Measurements from ENCODE around the gene LIAS. TPM values are rescaled to one million over a fixed set of nuclear protein-coding genes. Genes with fewer than 3 reads are reported as not detected.

LIAS gene
- total RNA-seq, 2 experiments from 2014 or later: 30.9 to 31.7 TPM

- peak within 1 kb of the TSS; percentile 81 for H3K27ac Mint-ChIP-seq
- intact Hi-C loops (cut with micrococcal nuclease): loop anchor here (1.0 to 10.0 kb wide), 8 partner anchors 59 to 777 kb away; partner anchors contain the start of genes LIAS, SMIM14, UBE2K and WDR19
- H3K9me3 Mint-ChIP-seq: peaks cover 26% of the 10 kb centered on the region
- peak within 1 kb of the TSS; percentile 97 for H3K4me3 Mint-ChIP-seq
- peaks cover 24% of the 10 kb centered on the region for H3K36me3 Mint-ChIP-seq (ENCODE audit: low read depth)
- DNase-seq: peak; percentile 91
- H3K27me3 Mint-ChIP-seq (ENCODE audit: low read depth): no peaks in the 10 kb centered on the region
- peaks cover 18% of the 10 kb centered on the region for H3K4me1 Mint-ChIP-seq (ENCODE audit: low read depth)
- CTCF ChIA-PET: interaction anchor here (0.6 to 1.0 kb wide), 3 partner anchors 58 to 638 kb away, joined by 3 to 5 read pairs (median 3); no protein-coding TSS in a partner anchor
These were observed 68.6 kb downstream of the LIAS start, which contains the start of gene UGDH for GRCh38 chr4:39527296-39528060. TSS of gene UGDH (minus strand) at chr4:39527439. CDS start at chr4:39521512, 5,927 bp downstream.

- peaks cover 30% of the 10 kb centered on the region for H3K36me3 Mint-ChIP-seq (ENCODE audit: low read depth)
- no peak for DNase-seq
- peak overlapping the region; percentile 97 for H3K4me3 Mint-ChIP-seq
- peaks cover 32% of the 10 kb centered on the region for H3K9me3 Mint-ChIP-seq
- H3K27ac Mint-ChIP-seq: peak overlapping the region; percentile 65
- CTCF ChIA-PET: interaction anchor here (1.0 kb wide), 1 partner anchor 59 kb away, joined by 5 read pairs; no protein-coding TSS in a partner anchor
- intact Hi-C loops (cut with micrococcal nuclease): loop anchor here (10.0 kb wide), 1 partner anchor 777 kb away; no protein-coding TSS in a partner anchor
- H3K27me3 Mint-ChIP-seq (ENCODE audit: low read depth): no peaks in the 10 kb centered on the region
- peaks cover 18% of the 10 kb centered on the region for H3K4me1 Mint-ChIP-seq (ENCODE audit: low read depth)
These were observed 69.2 kb downstream of the LIAS start for GRCh38 chr4:39528061-39528465.

Small RNA genes lying within 50 kb of the gene (microRNA-seq; reads per million reads assigned to microRNA genes)
- not detected for gene MIR5591 (ENCODE audit: borderline microRNAs expressed, borderline replicate concordance)

Other genes with a start within 250 kb of the LIAS start
- gene RFC1, start 92.7 kb upstream of the LIAS start, total RNA-seq: 100 to 1,000 TPM; 109 to 123 TPM
- not detected for gene KLB, start 52.1 kb upstream of the LIAS start, total RNA-seq
- gene RPL9, start 134 bp upstream of the LIAS start, total RNA-seq: 1,000 to 10,000 TPM; 2,383 to 2,428 TPM
- 10 to 100 TPM; 11.7 to 14.6 TPM for gene UGDH, start 68.4 kb downstream of the LIAS start, total RNA-seq
- 1 to 10 TPM; 2.7 to 3.9 TPM for gene SMIM14, start 179.8 kb downstream of the LIAS start, total RNA-seq
- 10 to 100 TPM; 60.6 to 69.5 TPM for gene UBE2K, start 239.1 kb downstream of the LIAS start, total RNA-seq

Measured in activated naive CD4-positive, alpha-beta T cell treated with anti-CD3 and anti-CD28 coated beads for 36 hours (primary cell).